ENCODE results near the gene GPX5. TPM values are rescaled to one million over a fixed set of nuclear protein-coding genes. Genes with fewer than 3 reads are reported as not detected.
"Not testable (repeated sequence)": the region's sequence is repeated elsewhere in the genome, so short reads cannot be mapped to it uniquely, and the experiment has no call there.

Gene GPX5
- total and polyA plus RNA-seq, 9 donors, result not detected

DNA sequence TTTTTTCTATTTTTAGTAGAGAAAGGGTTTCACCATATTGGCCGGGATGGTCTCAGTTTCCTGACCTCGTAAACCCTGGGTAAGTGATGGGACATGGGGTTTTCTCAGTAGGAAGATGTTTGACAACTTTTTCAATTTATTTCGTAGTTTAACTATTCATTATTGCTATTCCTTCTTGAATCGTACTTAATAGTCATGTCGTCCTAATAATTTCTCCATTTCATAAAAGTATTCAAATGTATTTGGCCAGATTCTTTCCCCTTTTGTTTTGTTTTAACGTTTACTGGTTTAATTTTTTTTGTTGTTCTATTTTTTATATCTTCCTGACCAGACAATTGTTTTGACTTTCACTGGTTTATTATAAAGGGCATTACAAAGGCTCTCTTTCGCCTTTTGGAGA is 16.3 kb downstream of the GPX5 start:
- H3K27me3 ChIP-seq, result no peaks in the 10 kb centered on the region
- WGBS, 3 donors, result 42 to 50% (median 49%) methylated on average over 7 of the region's 7 CpGs
- DNase-seq, result no peak
- no peaks in the 10 kb centered on the region for H3K36me3 ChIP-seq
- TF ChIP-seq EP300 (IDR thresholded peaks at IDR 0.05) (no peak), POLR2A (IDR thresholded peaks at IDR 0.05) (no peak)
- TF ChIP-seq, protein P1, sequence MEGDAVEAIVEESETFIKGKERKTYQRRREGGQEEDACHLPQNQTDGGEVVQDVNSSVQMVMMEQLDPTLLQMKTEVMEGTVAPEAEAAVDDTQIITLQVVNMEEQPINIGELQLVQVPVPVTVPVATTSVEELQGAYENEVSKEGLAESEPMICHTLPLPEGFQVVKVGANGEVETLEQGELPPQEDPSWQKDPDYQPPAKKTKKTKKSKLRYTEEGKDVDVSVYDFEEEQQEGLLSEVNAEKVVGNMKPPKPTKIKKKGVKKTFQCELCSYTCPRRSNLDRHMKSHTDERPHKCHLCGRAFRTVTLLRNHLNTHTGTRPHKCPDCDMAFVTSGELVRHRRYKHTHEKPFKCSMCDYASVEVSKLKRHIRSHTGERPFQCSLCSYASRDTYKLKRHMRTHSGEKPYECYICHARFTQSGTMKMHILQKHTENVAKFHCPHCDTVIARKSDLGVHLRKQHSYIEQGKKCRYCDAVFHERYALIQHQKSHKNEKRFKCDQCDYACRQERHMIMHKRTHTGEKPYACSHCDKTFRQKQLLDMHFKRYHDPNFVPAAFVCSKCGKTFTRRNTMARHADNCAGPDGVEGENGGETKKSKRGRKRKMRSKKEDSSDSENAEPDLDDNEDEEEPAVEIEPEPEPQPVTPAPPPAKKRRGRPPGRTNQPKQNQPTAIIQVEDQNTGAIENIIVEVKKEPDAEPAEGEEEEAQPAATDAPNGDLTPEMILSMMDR (IDR thresholded peaks at IDR 0.05), result no peak
- intact Hi-C loops (cut with DNase I), result no loop called here
- peaks cover under 1% of the 10 kb centered on the region for H3K4me1 ChIP-seq (ENCODE audit: insufficient read depth)
- H3K4me3 ChIP-seq, result no peak overlapping the region
- H3K27ac ChIP-seq, result no peak overlapping the region
- H3K9me3 ChIP-seq, result peaks cover 0 to 3% of the 10 kb centered on the region in 2 donors

DNA sequence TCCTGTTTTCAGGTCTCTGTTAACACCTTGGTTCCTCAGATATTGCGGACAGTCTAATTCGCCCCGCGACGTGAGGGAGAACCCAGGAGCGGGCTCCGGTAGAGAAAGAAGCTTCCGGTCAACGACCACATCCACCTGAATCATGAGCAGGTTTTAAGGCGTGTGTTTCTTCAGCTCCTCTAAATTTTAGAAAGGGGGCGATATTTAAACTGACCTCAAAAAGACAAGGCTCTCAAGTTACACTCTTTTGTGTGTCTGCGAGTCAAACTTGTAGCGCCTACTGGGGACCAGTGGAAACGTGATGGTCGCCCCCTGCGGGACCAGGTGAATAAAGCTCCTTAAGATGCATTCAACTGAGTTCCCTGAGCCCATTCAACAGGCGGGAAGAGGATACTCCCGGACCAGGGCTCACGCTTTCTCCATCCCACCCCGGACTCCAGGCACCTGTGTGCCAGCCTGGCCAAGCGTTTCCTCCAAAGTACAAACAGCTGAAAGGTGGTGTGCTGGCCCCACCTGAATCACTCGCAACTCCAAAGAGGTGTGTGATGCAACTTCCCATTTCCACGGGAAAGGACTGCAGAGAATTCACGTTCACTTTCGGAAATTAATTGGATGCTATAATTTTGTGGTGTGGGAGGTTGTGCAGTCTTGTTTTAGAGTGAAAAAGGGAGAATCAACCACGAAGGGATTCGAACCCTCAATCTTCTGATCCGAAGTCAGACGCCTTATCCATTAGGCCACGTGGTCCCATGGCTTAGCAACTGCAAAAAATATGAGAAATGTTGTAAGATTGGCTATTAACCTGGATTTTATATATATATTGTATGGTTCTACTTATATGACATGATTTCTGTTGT is 17.0 kb downstream of the GPX5 start:
- intact Hi-C loops (cut with DNase I), result no loop called here
- peaks cover 0 to 3% of the 10 kb centered on the region in 2 donors for H3K9me3 ChIP-seq
- no peak for TF ChIP-seq EP300 (IDR thresholded peaks at IDR 0.05)
- TF ChIP-seq, protein P1 (IDR thresholded peaks at IDR 0.05), result no peak
- TF ChIP-seq POLR2A (IDR thresholded peaks at IDR 0.05), result no peak

DNA sequence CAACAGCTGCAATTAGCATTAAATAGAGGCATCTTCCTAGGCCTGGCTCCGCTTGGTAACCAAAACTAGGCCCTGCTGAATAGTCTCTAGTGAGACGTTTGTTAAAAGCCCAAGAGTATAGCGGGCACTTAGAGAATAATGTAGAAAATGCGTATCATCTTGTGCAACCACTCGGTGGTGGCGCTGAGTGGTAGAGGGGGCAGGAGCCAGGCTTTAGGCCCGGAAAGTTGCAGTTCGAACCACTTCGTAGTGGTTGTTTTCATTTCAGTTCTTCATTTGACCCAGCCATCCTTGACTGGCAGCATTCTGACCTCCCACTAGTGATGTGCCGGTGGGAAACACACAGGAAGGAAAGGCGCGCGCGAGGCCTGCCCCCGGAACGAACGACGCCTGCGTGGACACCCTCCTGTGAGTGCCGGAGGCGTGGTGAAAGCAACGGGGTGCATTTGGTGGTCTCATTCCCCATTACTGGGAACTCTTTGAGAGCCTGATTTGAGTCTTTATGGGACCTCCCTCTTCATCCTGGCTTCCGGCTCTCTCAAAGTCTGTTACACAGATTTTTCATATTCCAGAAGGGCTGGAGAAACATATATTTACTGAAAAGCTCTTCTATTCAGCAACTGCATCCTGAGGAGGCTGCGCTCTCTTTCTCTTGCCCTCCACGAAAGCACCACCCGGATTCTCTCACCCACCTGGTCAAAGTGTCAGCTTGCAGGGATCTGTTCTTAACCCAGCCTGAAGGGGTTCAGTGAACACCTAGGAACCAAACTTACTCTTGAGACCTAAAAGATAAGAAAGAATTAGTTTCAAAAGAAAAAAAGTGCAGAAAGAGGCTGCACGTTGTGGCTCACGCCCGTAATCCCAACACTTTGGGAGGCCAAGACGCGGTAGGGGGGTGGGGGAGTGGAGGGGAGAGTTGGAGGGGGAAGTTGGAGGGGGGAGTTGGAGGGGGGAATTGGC is 18.2 kb downstream of the GPX5 start:
- peak in 3 of 5 donors; percentile 20 to 50 (median 24) for DNase-seq
- peaks cover 0 to 3% of the 10 kb centered on the region in 2 donors for H3K9me3 ChIP-seq
- TF ChIP-seq POLR2A (IDR thresholded peaks at IDR 0.05), result no peak
- TF ChIP-seq EP300 (IDR thresholded peaks at IDR 0.05), result no peak
- TF ChIP-seq, protein P1 (IDR thresholded peaks at IDR 0.05), result no peak

More for the DNA sequence above, 17.0 kb downstream of the GPX5 start:
- no peaks in the 10 kb centered on the region for H3K27me3 ChIP-seq
- WGBS, 3 donors, result 1% methylated on average over 30 of the region's 30 CpGs
- no peak overlapping the region for H3K27ac ChIP-seq
- H3K4me3 ChIP-seq, result peak overlapping the region; percentile 26
- peak; percentile 33 to 54 (median 46) for DNase-seq
- H3K4me1 ChIP-seq (ENCODE audit: insufficient read depth), result no peaks in the 10 kb centered on the region
- no peaks in the 10 kb centered on the region for H3K36me3 ChIP-seq

DNA sequence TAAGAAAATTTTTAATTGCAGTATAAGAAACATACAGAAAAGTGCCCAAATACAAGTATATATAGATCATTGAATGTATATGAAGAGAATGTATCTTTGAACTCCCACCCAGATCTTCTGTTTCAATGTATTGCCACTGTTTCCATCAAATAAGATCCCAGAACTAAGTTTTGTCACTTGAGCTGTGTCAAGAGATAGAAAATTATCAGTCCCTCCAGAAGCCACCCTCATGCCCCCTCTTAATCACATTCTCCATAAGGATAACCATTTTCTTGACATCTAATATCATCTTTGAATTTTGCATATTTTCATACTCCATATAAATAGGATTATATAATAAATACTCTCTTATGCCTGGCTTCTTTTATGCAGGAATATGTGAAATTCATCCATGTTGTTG is 20.3 kb downstream of the GPX5 start:
- TF ChIP-seq, protein P1 (IDR thresholded peaks at IDR 0.05), result no peak
- TF ChIP-seq EP300 (IDR thresholded peaks at IDR 0.05), result no peak
- TF ChIP-seq POLR2A (IDR thresholded peaks at IDR 0.05), result no peak
- H3K27ac ChIP-seq, result no peak overlapping the region
- H3K27me3 ChIP-seq, result no peaks in the 10 kb centered on the region

More for the DNA sequence above, 18.2 kb downstream of the GPX5 start:
- Histone ChIP-seq H3K27ac (no peak overlapping the region), H3K27me3 (no peaks in the 10 kb centered on the region), H3K36me3 (no peaks in the 10 kb centered on the region), H3K4me1 (ENCODE audit: insufficient read depth) (no peaks in the 10 kb centered on the region), H3K4me3 (peak overlapping the region; percentile 15)
- intact Hi-C loops (cut with DNase I), result no loop called here
- WGBS, 3 donors, result 7 to 10% (median 8%) methylated on average over 31 of the region's 31 CpGs

DNA sequence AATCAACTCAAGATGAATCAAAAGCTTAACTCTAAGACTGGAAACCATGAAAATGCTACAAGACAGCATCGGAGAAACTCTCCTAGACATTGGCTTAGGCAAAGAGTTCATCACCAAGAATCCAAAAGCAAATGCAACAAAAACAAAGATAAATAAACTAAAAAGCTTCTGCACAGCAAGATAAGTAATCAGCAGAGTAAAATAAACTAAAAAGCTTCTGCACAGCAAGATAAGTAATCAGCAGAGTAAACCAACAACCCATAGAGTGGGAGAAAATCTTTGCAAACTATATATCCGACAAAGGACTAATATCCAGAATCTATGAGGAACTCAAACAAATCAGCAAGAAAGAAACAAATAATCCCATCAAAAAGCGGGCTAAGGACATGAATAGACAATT is 21.3 kb downstream of the GPX5 start:
- intact Hi-C loops (cut with DNase I); H3K27ac ChIP-seq: not testable (repeated sequence)

More for the DNA sequence above, 20.3 kb downstream of the GPX5 start:
- Histone ChIP-seq H3K4me3 (no peak overlapping the region), H3K36me3 (no peaks in the 10 kb centered on the region), H3K9me3 (peaks cover 0 to 6% of the 10 kb centered on the region in 2 donors), H3K4me1 (ENCODE audit: insufficient read depth) (no peaks in the 10 kb centered on the region)
- DNase-seq, result no peak
- intact Hi-C loops (cut with DNase I), result no loop called here

More for the DNA sequence above, 21.3 kb downstream of the GPX5 start:
- DNase-seq; H3K9me3 ChIP-seq; H3K27me3 ChIP-seq; H3K4me3 ChIP-seq; H3K36me3 ChIP-seq; H3K4me1 ChIP-seq (ENCODE audit: insufficient read depth): not testable (repeated sequence)
- WGBS, 3 donors, result 83 to 94% (median 85%) methylated on average over 3 of the region's 3 CpGs
